Activated naive CD4-positive, alpha-beta T cell treated with anti-CD3 and anti-CD28 coated beads, Interleukin-2, amount 50 U/mL, for 16 hours (primary cell): ENCODE measurements around the gene FYCO1.

ENCODE experiments used
- DNase-seq: peaks from one replicate; pipeline ENCODE4 v3.0.0-alpha.2; 2020

The FYCO1 gene

GRCh38 chr3:45940004-45940780 lies 55.4 kb downstream of the FYCO1 start:
- DNase-seq, result no peak

GRCh38 chr3:45939341-45939771 lies 56.3 kb downstream of the FYCO1 start:
- DNase-seq, result no peak

GRCh38 chr3:45938864-45939263 lies 56.8 kb downstream of the FYCO1 start:
- DNase-seq, result peak; percentile 83

- DNase-seq, result no peak
Observed at GRCh38 chr3:45938043-45938435, 57.6 kb downstream of the FYCO1 start.

GRCh38 chr3:45937206-45938042 lies 58.2 kb downstream of the FYCO1 start:
- no peak for DNase-seq

- DNase-seq, result no peak
Observed at GRCh38 chr3:45936261-45936660, 59.4 kb downstream of the FYCO1 start.

GRCh38 chr3:45933591-45933990 lies 62.0 kb downstream of the FYCO1 start:
- DNase-seq, result no peak

- no peak for DNase-seq
Observed at GRCh38 chr3:45932112-45932511, 63.5 kb downstream of the FYCO1 start.

- DNase-seq, result no peak
Observed at GRCh38 chr3:45931496-45931895, 64.1 kb downstream of the FYCO1 start.

- DNase-seq, result peak; percentile 69
Observed at GRCh38 chr3:45929042-45929679, 66.5 kb downstream of the FYCO1 start.

- DNase-seq, result no peak
Observed at GRCh38 chr3:45927881-45928280, 67.7 kb downstream of the FYCO1 start.

- no peak for DNase-seq
Observed at GRCh38 chr3:45923755-45924154, 71.9 kb downstream of the FYCO1 start.

- no peak for DNase-seq
Observed at GRCh38 chr3:45922950-45923590, 72.6 kb downstream of the FYCO1 start.

- no peak for DNase-seq
Observed at GRCh38 chr3:45922039-45922326, 73.6 kb downstream of the FYCO1 start.

- DNase-seq, result no peak
Observed at GRCh38 chr3:45921158-45922038, 74.2 kb downstream of the FYCO1 start.

- DNase-seq, result no peak
Observed at GRCh38 chr3:45917146-45917898, 78.3 kb downstream of the FYCO1 start.

GRCh38 chr3:45915518-45916231 lies 79.9 kb downstream of the FYCO1 start:
- DNase-seq, result peak; percentile 73

GRCh38 chr3:45915059-45915439 lies 80.6 kb downstream of the FYCO1 start:
- no peak for DNase-seq

- DNase-seq, result no peak
Observed at GRCh38 chr3:45914362-45915058, 81.1 kb downstream of the FYCO1 start.

GRCh38 chr3:45912435-45912834 lies 83.2 kb downstream of the FYCO1 start:
- DNase-seq, result no peak
